ENCODE measurements around the gene ABHD6. TPM values are rescaled to one million over a fixed set of nuclear protein-coding genes. Genes with fewer than 3 reads are reported as not detected.

ABHD6 gene
- polyA plus RNA-seq, 3 donors = 7.3 to 11.6 (median 9.0) TPM

DNA sequence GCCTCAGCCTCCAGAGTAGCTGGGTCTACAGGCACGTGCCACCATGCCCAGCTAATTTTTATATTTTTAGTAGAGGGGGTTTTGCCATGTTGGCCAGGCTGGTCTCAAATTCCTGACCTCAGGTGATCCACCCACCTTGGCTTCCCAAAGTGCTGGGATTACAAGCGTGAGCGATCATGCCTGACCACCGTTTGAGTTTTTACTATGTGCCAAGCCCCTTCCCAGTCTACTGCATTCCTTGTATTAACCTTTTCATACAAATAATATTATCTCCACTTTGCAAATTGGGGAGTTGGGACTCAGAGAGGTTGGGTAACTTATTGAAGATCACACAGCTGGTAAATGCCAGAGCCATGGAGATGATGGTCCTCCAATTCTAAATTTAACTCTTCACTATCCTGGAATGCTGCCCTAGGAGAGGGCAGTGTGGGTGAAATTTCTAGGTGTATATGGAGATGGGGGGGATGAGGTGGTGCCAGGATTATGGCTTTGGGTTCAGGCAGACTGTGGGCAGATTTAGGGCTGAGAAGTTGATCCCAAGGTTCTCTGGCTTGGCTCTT lies 94.1 kb downstream of the ABHD6 start:
- 100% methylated on average over 1 of the region's 4 CpGs for WGBS (ENCODE audit: insufficient coverage)
- Histone ChIP-seq H3K4me1 (ENCODE audit: control insufficient read depth in 1 of 2, insufficient read depth in 2 of 2, low read length in 2 of 2) (peaks cover 32 to 37% of the 10 kb centered on the region in 2 donors), H2AFZ (ENCODE audit: insufficient read depth, low read depth, low read length, poor library complexity, severe bottlenecking) (peak overlapping the region; percentile 83), H3K36me3 (replicated peaks in 1 of 2; ENCODE audit: control insufficient read depth in 1 of 2, insufficient read depth in 2 of 2, low read length in 2 of 2) (no peaks in the 10 kb centered on the region), H3K9me3 (replicated peaks in 1 of 2; ENCODE audit: control insufficient read depth in 1 of 2, insufficient read depth in 1 of 2, low read length in 2 of 2) (no peaks in the 10 kb centered on the region), H3K4me2 (replicated peaks; ENCODE audit: extremely low read depth, low read length, poor library complexity, severe bottlenecking) (no peak overlapping the region), H4K20me1 (ENCODE audit: insufficient read depth, low read length) (no peaks in the 10 kb centered on the region), H3K9ac (ENCODE audit: insufficient read depth, low read length, poor library complexity, severe bottlenecking) (no peak overlapping the region), H3K27me3 (ENCODE audit: control insufficient read depth in 2 of 2, insufficient read depth in 2 of 2, low read length in 2 of 2) (no peaks in the 10 kb centered on the region), H3K4me3 (replicated peaks in 1 of 3; ENCODE audit: low read depth in 2 of 3, low read length in 3 of 3) (no peak overlapping the region), H3K27ac (ENCODE audit: low read depth in 1 of 2, low read length in 2 of 2) (no peak overlapping the region), H3K79me2 (ENCODE audit: insufficient read depth, low read length) (peaks cover 35% of the 10 kb centered on the region)
- Mint-ChIP-seq H3K36me3 (peaks cover 4% of the 10 kb centered on the region in 2 donors), H3K27ac (peak overlapping the region in 2 of 7 donors; percentile 54 to 67), H3K4me1 (peaks cover 37% of the 10 kb centered on the region), H3K27me3 (ENCODE audit: low read depth in 3 of 3) (peaks cover 0 to 5% (median 2%) of the 10 kb centered on the region in 3 donors), H3K9me3 (no peaks in the 10 kb centered on the region), H3K4me3 (peak overlapping the region; percentile 67 to 78)
- TF ChIP-seq, protein P1, sequence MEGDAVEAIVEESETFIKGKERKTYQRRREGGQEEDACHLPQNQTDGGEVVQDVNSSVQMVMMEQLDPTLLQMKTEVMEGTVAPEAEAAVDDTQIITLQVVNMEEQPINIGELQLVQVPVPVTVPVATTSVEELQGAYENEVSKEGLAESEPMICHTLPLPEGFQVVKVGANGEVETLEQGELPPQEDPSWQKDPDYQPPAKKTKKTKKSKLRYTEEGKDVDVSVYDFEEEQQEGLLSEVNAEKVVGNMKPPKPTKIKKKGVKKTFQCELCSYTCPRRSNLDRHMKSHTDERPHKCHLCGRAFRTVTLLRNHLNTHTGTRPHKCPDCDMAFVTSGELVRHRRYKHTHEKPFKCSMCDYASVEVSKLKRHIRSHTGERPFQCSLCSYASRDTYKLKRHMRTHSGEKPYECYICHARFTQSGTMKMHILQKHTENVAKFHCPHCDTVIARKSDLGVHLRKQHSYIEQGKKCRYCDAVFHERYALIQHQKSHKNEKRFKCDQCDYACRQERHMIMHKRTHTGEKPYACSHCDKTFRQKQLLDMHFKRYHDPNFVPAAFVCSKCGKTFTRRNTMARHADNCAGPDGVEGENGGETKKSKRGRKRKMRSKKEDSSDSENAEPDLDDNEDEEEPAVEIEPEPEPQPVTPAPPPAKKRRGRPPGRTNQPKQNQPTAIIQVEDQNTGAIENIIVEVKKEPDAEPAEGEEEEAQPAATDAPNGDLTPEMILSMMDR (IDR thresholded peaks at IDR 0.05) = no peak
- DNase-seq = no peak
- intact Hi-C loops (cut with micrococcal nuclease) = loop anchor here (5.0 to 10.0 kb wide), 3 partner anchors 163 to 347 kb away; partner anchors contain the start of gene KCTD6 (in 1 of the 2)

GRCh38 chr3:58332575-58333188 lies 95.1 kb downstream of the ABHD6 start, which contains the start of gene PXK:
PXK (plus strand) TSS chr3:58332892; CDS start chr3:58332989, 97 bp downstream.
- peaks cover 40 to 44% of the 10 kb centered on the region in 2 donors for H3K4me1 ChIP-seq (ENCODE audit: control insufficient read depth in 1 of 2, insufficient read depth in 2 of 2, low read length in 2 of 2)
- peaks cover 2% of the 10 kb centered on the region for H4K20me1 ChIP-seq (ENCODE audit: insufficient read depth, low read length)
- peak within 1 kb of the TSS; percentile 78 to 94 (median 92) for H3K4me3 ChIP-seq (replicated peaks in 1 of 3; ENCODE audit: low read depth in 2 of 3, low read length in 3 of 3)
- H3K4me1 Mint-ChIP-seq = peaks cover 46% of the 10 kb centered on the region
- no peaks in the 10 kb centered on the region for H3K9me3 Mint-ChIP-seq
- no peaks in the 10 kb centered on the region for H3K9me3 ChIP-seq (replicated peaks in 1 of 2; ENCODE audit: control insufficient read depth in 1 of 2, insufficient read depth in 1 of 2, low read length in 2 of 2)
- peak within 1 kb of the TSS; percentile 80 for H3K9ac ChIP-seq (ENCODE audit: insufficient read depth, low read length, poor library complexity, severe bottlenecking)
- peaks cover 45% of the 10 kb centered on the region for H3K79me2 ChIP-seq (ENCODE audit: insufficient read depth, low read length)
- no peaks in the 10 kb centered on the region for H3K27me3 ChIP-seq (ENCODE audit: control insufficient read depth in 2 of 2, insufficient read depth in 2 of 2, low read length in 2 of 2)
- peak within 1 kb of the TSS; percentile 80 for H3K4me2 ChIP-seq (replicated peaks; ENCODE audit: extremely low read depth, low read length, poor library complexity, severe bottlenecking)
- whole genome bisulfite sequencing (ENCODE audit: insufficient coverage) = 1% methylated on average over 79 of the region's 79 CpGs
- intact Hi-C loops (cut with micrococcal nuclease) = loop anchor here (5.0 to 10.0 kb wide), 3 partner anchors 162 to 348 kb away; partner anchors contain the start of gene KCTD6 (in 1 of the 2)
- H3K4me3 Mint-ChIP-seq = peak within 1 kb of the TSS; percentile 100
- TF ChIP-seq, protein P1 (IDR thresholded peaks at IDR 0.05) = no peak
- H3K27ac Mint-ChIP-seq = peak within 1 kb of the TSS; percentile 94 to 100 (median 98)
- H3K36me3 ChIP-seq (replicated peaks in 1 of 2; ENCODE audit: control insufficient read depth in 1 of 2, insufficient read depth in 2 of 2, low read length in 2 of 2) = no peaks in the 10 kb centered on the region
- peak within 1 kb of the TSS; percentile 65 to 94 for H3K27ac ChIP-seq (ENCODE audit: low read depth in 1 of 2, low read length in 2 of 2)
- H3K36me3 Mint-ChIP-seq = peaks cover 4% of the 10 kb centered on the region in 2 donors
- DNase-seq = peak; percentile 58 to 70 (median 61)
- peaks cover 0 to 3% (median 2%) of the 10 kb centered on the region in 3 donors for H3K27me3 Mint-ChIP-seq (ENCODE audit: low read depth in 3 of 3)
- H2AFZ ChIP-seq (ENCODE audit: insufficient read depth, low read depth, low read length, poor library complexity, severe bottlenecking) = peak within 1 kb of the TSS; percentile 83

All from CD14-positive monocyte (primary cell).